Gastrocnemius medialis (tissue), 4 donors: ENCODE measurements around the gene ANXA3. TPM values are rescaled to one million over a fixed set of nuclear protein-coding genes. Genes with fewer than 3 reads are reported as not detected.

Source experiments
- ATAC-seq, 2 donors: fragments of 150-250 bp; one replicate each; pipeline ENCODE4 v1.9.1; 2016
- DNase-seq, 2 donors: peaks; one replicate each; pipeline ENCODE4 v3.0.0-alpha.2; 2019
- H3K27ac ChIP-seq, 4 donors: fragments of 200-600 bp; sonication (generic); 1 replicate in 1 of 4; 2 replicates in 3 of 4; pipeline ENCODE4 v1.5.1; 2016 to 2018; ENCODE audit warnings: mild to moderate bottlenecking in 2 of 4, moderate library complexity in 1 of 4
- H3K27me3 ChIP-seq, 3 donors: fragments of 200-600 bp; sonication (generic) in 2 of 3; 1 replicate in 1 of 3; 2 replicates in 2 of 3; pipeline versions ENCODE4 v1.5.1 to v1.6.0; 2016 to 2019; ENCODE audit warnings: mild to moderate bottlenecking in 1 of 3, moderate library complexity in 1 of 3
- H3K36me3 ChIP-seq, 2 donors: fragments of 200-600 bp; sonication (generic) in 1 of 2; one replicate each; pipeline ENCODE4 v1.5.1; 2017 to 2018
- H3K4me1 ChIP-seq, 2 donors: fragments of 200-600 bp; sonication (generic) in 1 of 2; one replicate each; pipeline ENCODE4 v1.5.1; 2016 to 2017; ENCODE audit warnings: mild to moderate bottlenecking in 2 of 2
- H3K4me3 ChIP-seq, 4 donors: fragments of 200-600 bp; sonication (generic) in 3 of 4; 1 replicate in 1 of 4; 2 replicates in 3 of 4; pipeline ENCODE4 v1.5.1; 2016 to 2019; ENCODE audit warnings: mild to moderate bottlenecking in 2 of 4
- H3K9me3 ChIP-seq, 3 donors: fragments of 200-600 bp; sonication (generic) in 2 of 3; 1 replicate in 1 of 3; 2 replicates in 2 of 3; pipeline ENCODE4 v1.5.1; 2016 to 2019
- CTCF ChIP-seq, 5 experiments: fragments of 450-650 bp in 3 of 5; fragments of 200-600 bp in 2 of 5; sonication (generic) in 2 of 5; IDR thresholded peaks in 4 of 5; conservative IDR thresholded peaks in 1 of 5; 1 replicate in 4 of 5; 2 replicates in 1 of 5; pipeline ENCODE4 v1.5.1; 2016 to 2019; ENCODE audit warnings: antibody characterized with exemption in 5 of 5, mild to moderate bottlenecking in 3 of 5, moderate library complexity in 3 of 5
- POLR2A ChIP-seq, 2 donors: fragments of 450-650 bp; IDR thresholded peaks; one replicate each; pipeline ENCODE4 v1.6.1; 2017; ENCODE audit warnings: antibody characterized with exemption in 2 of 2, mild to moderate bottlenecking in 2 of 2, moderate library complexity in 2 of 2
- in situ Hi-C, 4 donors: fragments of 200-750 bp; cut with MboI; loops; one replicate each; pipeline versions ENCODE4 v1.15.0 to v1.8.0; 2017; ENCODE audit warnings: low sequenced_read_pairs in 4 of 4
- intact Hi-C: fragments of 100-400 bp; cut with DNase I; formaldehyde crosslinking; loops from one replicate; pipeline ENCODE4 v1.15.1; 2023; ENCODE audit warnings: low total_unique reads
- total RNA-seq, 4 donors: library from RNA; depleted of rRNA; stranded (reverse); fragments of >200 nt; gene quantifications; one replicate each; pipeline versions ENCODE4 v1.1.0 to v1.2.3, GENCODE V29; 2016

ANXA3 gene
- total RNA-seq, 4 donors from 2014 or later: 15.4 to 22.8 (median 17.7) TPM

GRCh38 chr4:78630615-78631014 is 79.0 kb downstream of the ANXA3 start:
- Histone ChIP-seq H3K4me3 (no peak overlapping the region), H3K4me1 (no peaks in the 10 kb centered on the region), H3K9me3 (no peaks in the 10 kb centered on the region), H3K27me3 (no peaks in the 10 kb centered on the region), H3K27ac (no peak overlapping the region), H3K36me3 (no peaks in the 10 kb centered on the region)
- no peak for TF ChIP-seq CTCF (IDR thresholded peaks at IDR 0.05 in 4 of 5, conservative IDR thresholded peaks at IDR 0.05 in 1 of 5)
- no peak for TF ChIP-seq POLR2A (IDR thresholded peaks at IDR 0.05)
- no peak for ATAC-seq
- DNase-seq: no peak
- intact Hi-C loops (no loop called here), in situ Hi-C loops (no loop called here)

GRCh38 chr4:78634011-78634664 is 82.6 kb downstream of the ANXA3 start:
- in situ Hi-C loops: no loop called here
- Histone ChIP-seq H3K4me3 (no peak overlapping the region), H3K36me3 (no peaks in the 10 kb centered on the region), H3K9me3 (no peaks in the 10 kb centered on the region), H3K27ac (no peak overlapping the region), H3K27me3 (no peaks in the 10 kb centered on the region), H3K4me1 (no peaks in the 10 kb centered on the region)
- TF ChIP-seq POLR2A (IDR thresholded peaks at IDR 0.05): no peak
- no peak for TF ChIP-seq CTCF (IDR thresholded peaks at IDR 0.05 in 4 of 5, conservative IDR thresholded peaks at IDR 0.05 in 1 of 5)
- intact Hi-C loops: no loop called here
- peak in 1 of 2 donors; percentile 24 for DNase-seq
- peak; percentile 36 to 47 for ATAC-seq

- no peaks in the 10 kb centered on the region for H3K27me3 ChIP-seq
- intact Hi-C loops: no loop called here
- no peak overlapping the region for H3K27ac ChIP-seq
- ATAC-seq: no peak
- no peaks in the 10 kb centered on the region for H3K36me3 ChIP-seq
- no peak for DNase-seq
- H3K4me1 ChIP-seq: peaks cover 0 to 3% of the 10 kb centered on the region in 2 donors
- in situ Hi-C loops: no loop called here
- H3K4me3 ChIP-seq: no peak overlapping the region
- H3K9me3 ChIP-seq: no peaks in the 10 kb centered on the region
- no peak for TF ChIP-seq CTCF (IDR thresholded peaks at IDR 0.05 in 4 of 5, conservative IDR thresholded peaks at IDR 0.05 in 1 of 5)
Observed at GRCh38 chr4:78638337-78639172, 87.0 kb downstream of the ANXA3 start.

GRCh38 chr4:78640714-78641113 is 89.1 kb downstream of the ANXA3 start:
- in situ Hi-C loops: loop anchor here in 1 of 4 donors (10.0 kb wide), 1 partner anchor 134 kb away; the partner anchor contains the start of gene BMP2K

More at GRCh38 chr4:78640714-78641113, 89.1 kb downstream of the ANXA3 start:
- TF ChIP-seq CTCF (IDR thresholded peaks at IDR 0.05 in 4 of 5, conservative IDR thresholded peaks at IDR 0.05 in 1 of 5) (no peak), POLR2A (IDR thresholded peaks at IDR 0.05) (no peak)
- Histone ChIP-seq H3K36me3 (no peaks in the 10 kb centered on the region), H3K4me3 (no peak overlapping the region), H3K9me3 (no peaks in the 10 kb centered on the region), H3K27me3 (no peaks in the 10 kb centered on the region), H3K4me1 (peaks cover 4 to 18% of the 10 kb centered on the region in 2 donors), H3K27ac (no peak overlapping the region)
- intact Hi-C loops: loop anchor here (10.0 kb wide), 1 partner anchor 224 kb away; no protein-coding TSS in a partner anchor
- ATAC-seq: no peak
- no peak for DNase-seq
